ENCODE results near the gene PDE8B. TPM values are rescaled to one million over a fixed set of nuclear protein-coding genes. Genes with fewer than 3 reads are reported as not detected.

PDE8B gene
- total RNA-seq, 2 experiments from 2014 or later = 0.68 TPM; not detected in 1

DNA sequence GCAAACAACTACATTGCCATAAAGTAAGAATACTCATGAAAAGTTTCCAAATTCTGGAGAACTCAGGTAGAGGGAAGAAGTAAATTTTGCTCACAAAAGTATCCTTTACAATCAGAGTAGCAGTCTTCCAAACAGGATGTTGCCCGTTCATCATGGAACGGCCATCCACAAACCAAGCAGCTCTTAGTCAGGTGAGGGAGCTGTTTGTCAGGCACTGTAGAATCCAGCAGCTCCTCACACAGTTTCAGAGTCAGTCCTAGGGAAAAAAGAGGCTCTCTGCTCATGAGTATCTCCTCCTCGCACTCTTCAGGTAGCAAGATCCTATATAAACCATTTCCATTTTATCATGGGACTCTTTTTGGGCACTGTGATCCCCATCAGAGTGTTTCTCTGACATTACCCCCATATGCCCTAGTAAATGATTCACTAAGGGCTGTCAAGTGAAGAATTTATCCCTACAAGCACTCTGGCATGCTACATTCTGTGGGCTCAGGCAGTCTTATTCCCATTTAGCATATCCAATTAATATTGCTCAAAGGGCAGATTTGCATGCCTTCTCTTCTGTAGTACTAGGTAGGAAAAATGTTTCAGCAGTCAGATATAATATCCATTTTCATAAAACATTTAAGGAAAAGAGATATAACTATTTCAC lies 183.7 kb downstream of the PDE8B start:
- CTCF ChIA-PET = no interaction called here
- ATAC-seq (no peak), DNase-seq (no peak)
- Mint-ChIP-seq H3K27me3 (peaks cover 4% of the 10 kb centered on the region), H3K4me1 (peaks cover 9% of the 10 kb centered on the region), H3K27ac (no peak overlapping the region), H3K4me3 (no peak overlapping the region), H3K36me3 (no peaks in the 10 kb centered on the region), H3K9me3 (ENCODE audit: low read depth) (no peaks in the 10 kb centered on the region)

DNA sequence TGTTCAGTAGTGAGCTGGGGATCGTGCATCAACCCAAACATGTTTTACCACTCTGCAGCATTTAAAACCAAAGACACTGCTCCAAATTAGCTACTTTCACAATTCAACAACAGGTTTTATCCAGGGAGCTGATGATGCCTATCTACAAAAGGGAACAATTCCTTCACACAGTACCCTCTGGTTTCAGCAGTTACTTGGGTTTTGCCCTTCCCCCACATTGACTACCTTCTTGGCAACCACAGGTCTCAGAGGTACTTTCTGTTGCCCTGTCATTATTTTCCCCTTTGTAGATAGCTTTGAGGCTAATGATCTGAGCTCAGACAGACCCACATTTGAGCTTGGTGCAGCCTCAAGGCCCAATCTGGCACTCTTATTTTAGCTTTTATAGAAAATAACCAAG lies 185.5 kb downstream of the PDE8B start:
- Mint-ChIP-seq H3K27ac (no peak overlapping the region), H3K36me3 (no peaks in the 10 kb centered on the region), H3K9me3 (ENCODE audit: low read depth) (no peaks in the 10 kb centered on the region), H3K4me1 (peaks cover 9% of the 10 kb centered on the region), H3K4me3 (no peak overlapping the region), H3K27me3 (peaks cover under 1% of the 10 kb centered on the region)
- no peak for DNase-seq
- ATAC-seq = no peak
- CTCF ChIA-PET = interaction anchor here (1.0 to 1.1 kb wide), 2 partner anchors 9 to 41 kb away, joined by 3 read pairs; no protein-coding TSS in a partner anchor

DNA sequence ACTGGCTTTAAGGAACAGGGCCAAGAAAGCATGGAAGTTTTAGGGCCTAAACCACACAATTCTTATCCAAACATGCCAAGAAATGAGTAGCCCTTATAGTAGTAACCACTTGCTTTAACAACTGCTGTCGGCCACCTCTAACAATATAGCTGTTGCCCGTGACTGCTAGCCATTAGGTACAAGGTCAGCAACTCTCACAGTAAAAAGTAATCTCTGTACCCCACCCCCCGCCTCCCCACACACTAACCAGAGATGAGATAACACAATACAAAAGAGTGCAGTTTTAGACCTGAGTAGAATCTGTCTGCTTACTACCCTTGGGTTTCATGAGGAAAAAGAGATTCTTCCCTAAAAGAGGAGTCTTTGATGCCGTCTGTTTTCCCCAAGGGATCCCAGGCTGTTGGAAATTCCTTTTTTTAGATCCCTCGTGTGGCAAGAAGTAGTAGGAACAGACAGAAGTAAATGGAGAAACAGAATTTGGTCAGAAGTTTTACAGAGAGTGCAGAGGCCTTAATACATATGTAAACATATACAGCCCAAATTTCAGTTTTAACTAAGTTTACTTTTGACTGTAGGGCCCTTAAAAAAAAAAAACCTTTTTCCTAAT lies 187.3 kb downstream of the PDE8B start:
- CTCF ChIA-PET = no interaction called here
- peaks cover 7% of the 10 kb centered on the region for H3K27me3 Mint-ChIP-seq
- no peaks in the 10 kb centered on the region for H3K9me3 Mint-ChIP-seq (ENCODE audit: low read depth)
- DNase-seq (no peak), ATAC-seq (no peak)
- H3K27ac Mint-ChIP-seq = no peak overlapping the region
- no peak overlapping the region for H3K4me3 Mint-ChIP-seq
- no peaks in the 10 kb centered on the region for H3K36me3 Mint-ChIP-seq
- peaks cover 9% of the 10 kb centered on the region for H3K4me1 Mint-ChIP-seq

DNA sequence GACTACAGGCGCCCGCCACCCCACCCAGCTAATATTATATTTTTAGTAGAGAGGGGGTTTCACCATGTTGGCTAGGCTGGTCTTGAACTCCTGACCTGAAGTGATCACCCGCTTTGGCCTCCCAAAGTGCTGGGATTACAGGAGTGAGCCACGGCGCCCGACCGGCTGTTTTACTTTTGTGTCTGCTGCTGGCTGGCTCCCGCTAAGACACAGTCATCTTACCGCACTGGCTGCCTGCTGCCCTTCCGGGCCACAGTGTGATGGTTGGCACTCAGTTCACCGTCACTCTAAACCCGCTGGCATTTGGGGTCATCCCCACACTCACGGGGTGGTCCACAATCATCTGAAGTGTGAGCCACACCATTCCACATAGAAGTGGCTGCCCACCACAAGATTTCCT lies 188.0 kb downstream of the PDE8B start:
- no peaks in the 10 kb centered on the region for H3K36me3 Mint-ChIP-seq
- H3K9me3 Mint-ChIP-seq (ENCODE audit: low read depth) = no peaks in the 10 kb centered on the region
- ATAC-seq = no peak
- peaks cover 9% of the 10 kb centered on the region for H3K4me1 Mint-ChIP-seq
- CTCF ChIA-PET = no interaction called here
- no peak for DNase-seq
- H3K4me3 Mint-ChIP-seq = no peak overlapping the region
- H3K27me3 Mint-ChIP-seq = peaks cover 7% of the 10 kb centered on the region
- H3K27ac Mint-ChIP-seq = no peak overlapping the region

DNA sequence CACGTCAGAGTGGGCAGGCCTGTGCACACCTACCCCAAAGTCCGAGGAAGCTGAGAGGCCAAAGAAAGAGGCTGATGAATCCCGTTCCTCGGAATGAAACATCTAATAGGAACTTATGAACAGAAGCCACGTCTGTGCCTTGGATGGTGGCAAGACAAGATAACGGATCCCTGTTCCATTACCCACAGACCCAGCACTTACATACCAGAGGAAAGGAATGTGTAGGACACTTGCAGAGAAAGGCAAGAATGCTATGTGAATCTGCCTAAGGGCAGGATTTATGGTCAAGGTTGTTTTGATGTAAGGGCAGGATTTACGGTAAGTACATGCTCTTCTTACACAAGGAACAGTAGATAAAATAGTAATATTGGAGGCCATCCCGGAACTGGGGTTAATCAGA lies 188.4 kb downstream of the PDE8B start:
- Mint-ChIP-seq H3K4me1 (peaks cover 9% of the 10 kb centered on the region), H3K27ac (no peak overlapping the region), H3K9me3 (ENCODE audit: low read depth) (no peaks in the 10 kb centered on the region), H3K4me3 (no peak overlapping the region), H3K27me3 (peaks cover 7% of the 10 kb centered on the region), H3K36me3 (no peaks in the 10 kb centered on the region)
- ATAC-seq (no peak), DNase-seq (no peak)
- CTCF ChIA-PET = no interaction called here

DNA sequence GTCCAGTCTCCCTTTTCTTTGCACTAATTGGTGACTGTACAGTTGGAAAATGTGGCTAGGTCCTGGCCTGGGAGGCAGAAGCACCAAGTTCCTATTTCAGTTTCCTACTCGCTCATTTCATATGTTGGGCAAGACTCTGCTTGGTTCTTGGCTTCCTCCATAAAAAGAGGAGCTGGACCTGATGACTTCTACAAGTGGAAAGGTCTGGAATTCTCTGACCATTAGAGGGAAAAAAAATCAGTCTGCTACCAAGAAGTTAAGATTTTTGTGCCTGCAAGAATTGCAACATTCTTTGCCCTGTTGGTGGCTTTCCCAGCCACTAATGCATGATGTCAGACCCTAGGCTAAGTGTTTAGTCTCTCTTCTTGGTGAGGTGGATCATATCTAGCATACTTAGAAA lies 190.2 kb downstream of the PDE8B start:
- Mint-ChIP-seq H3K9me3 (ENCODE audit: low read depth) (no peaks in the 10 kb centered on the region), H3K27ac (no peak overlapping the region), H3K27me3 (peaks cover 7% of the 10 kb centered on the region), H3K4me1 (peaks cover 9% of the 10 kb centered on the region), H3K36me3 (no peaks in the 10 kb centered on the region), H3K4me3 (no peak overlapping the region)
- no peak for ATAC-seq
- DNase-seq = no peak
- CTCF ChIA-PET = no interaction called here

DNA sequence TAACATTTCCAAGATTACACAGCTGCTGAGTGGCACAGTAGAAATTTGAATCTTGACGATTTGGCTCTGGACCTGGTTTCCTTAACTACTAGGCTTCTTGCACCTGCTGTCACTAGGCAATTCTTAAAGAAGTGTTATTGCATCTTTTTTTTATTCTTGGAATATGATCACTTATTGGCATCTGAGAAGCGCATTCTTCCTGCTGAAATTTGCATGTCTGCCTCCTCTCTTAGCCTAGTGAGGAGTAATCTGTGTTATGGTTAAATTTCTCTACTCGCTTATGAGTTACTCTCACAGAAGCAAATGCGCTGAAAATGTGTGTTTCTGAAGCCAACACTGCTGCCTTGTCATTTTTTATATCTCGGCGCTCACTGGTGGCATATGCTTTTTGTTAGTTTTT lies 192.3 kb downstream of the PDE8B start:
- Mint-ChIP-seq H3K27me3 (peaks cover 11% of the 10 kb centered on the region), H3K9me3 (ENCODE audit: low read depth) (no peaks in the 10 kb centered on the region), H3K36me3 (no peaks in the 10 kb centered on the region), H3K4me3 (no peak overlapping the region), H3K4me1 (no peaks in the 10 kb centered on the region), H3K27ac (no peak overlapping the region)
- ATAC-seq (no peak), DNase-seq (no peak)
- CTCF ChIA-PET = no interaction called here

DNA sequence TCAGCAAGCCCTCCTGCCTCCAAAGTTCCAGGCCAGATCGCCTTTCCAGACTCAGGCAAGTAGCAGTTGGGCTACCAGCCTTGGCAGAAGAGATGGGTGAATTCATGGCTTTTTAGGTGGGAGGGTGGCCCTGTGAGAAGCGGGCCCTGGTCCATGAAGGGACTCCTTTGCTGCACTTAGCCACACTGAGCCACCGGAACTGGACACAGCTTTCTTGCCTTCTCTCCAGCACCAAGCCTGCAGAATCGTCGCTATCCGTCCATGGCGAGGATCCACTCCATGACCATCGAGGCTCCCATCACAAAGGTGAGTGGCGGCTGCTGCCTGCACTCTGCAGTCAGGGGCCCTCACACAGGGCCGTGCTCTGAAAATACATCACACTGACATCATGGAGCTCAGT lies 196.7 kb downstream of the PDE8B start:
- DNase-seq = no peak
- Mint-ChIP-seq H3K4me1 (no peaks in the 10 kb centered on the region), H3K4me3 (no peak overlapping the region), H3K9me3 (ENCODE audit: low read depth) (no peaks in the 10 kb centered on the region), H3K27ac (no peak overlapping the region), H3K27me3 (peaks cover 7% of the 10 kb centered on the region), H3K36me3 (no peaks in the 10 kb centered on the region)
- ATAC-seq = no peak
- CTCF ChIA-PET = no interaction called here

DNA sequence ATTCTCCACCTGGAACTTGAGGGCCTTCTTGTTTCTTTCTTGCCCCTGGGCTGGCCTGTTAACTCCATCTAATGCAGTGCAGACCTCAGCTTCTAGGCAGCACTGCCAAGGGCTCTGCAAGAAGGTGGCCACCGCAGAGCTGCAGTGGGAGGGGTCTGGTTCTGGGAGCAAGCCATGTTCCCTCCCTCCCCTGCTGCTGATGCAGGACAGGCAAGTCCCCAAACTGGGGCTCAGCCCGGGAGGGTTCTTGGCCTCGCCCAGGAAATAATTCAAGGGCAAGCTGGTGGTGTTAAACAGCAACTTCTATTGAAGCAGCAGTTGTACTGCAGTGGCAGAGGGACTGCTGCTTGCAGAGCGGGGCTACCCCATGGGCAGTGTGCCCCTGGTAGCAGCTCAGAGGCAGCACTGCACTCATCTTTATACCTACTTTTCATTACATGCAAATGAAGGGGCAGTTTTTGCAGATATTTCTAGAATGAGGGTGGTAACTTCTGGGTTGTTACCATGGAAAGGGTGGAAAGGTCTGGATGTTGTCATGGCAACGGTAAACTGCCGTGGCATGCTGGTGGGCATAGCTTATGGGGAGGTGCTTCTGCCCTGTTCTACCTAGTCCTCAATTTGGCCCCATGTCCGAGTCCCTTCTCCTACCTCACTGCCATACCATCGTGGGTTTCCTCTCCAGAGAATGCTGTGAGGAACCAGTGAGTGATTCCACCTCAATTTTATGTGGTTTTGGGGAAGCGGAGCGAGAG lies 199.6 kb downstream of the PDE8B start:
- no peak overlapping the region for H3K27ac Mint-ChIP-seq
- no peaks in the 10 kb centered on the region for H3K9me3 Mint-ChIP-seq (ENCODE audit: low read depth)
- no peak overlapping the region for H3K4me3 Mint-ChIP-seq
- ATAC-seq (no peak), DNase-seq (no peak)
- CTCF ChIA-PET = interaction anchor here (1.1 to 1.3 kb wide), 2 partner anchors 11 to 17 kb away, joined by 4 read pairs; no protein-coding TSS in a partner anchor
- no peaks in the 10 kb centered on the region for H3K4me1 Mint-ChIP-seq
- peaks cover 15% of the 10 kb centered on the region for H3K27me3 Mint-ChIP-seq
- no peaks in the 10 kb centered on the region for H3K36me3 Mint-ChIP-seq

DNA sequence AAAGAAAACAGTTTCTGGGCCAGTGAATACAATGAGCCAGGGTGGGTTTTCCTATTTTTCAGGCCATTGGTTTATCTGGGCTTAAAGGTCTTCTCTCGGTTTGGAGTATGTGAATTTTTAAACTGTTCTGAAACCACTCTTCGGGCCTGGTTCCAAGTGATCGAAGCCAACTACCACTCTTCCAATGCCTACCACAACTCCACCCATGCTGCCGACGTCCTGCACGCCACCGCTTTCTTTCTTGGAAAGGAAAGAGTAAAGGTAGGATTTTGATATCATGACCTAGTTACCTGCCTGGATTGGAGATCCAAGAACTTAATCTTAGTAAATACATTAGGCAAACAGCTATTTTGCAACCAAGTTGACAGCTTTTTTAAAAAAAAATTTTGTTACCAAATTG lies 202.6 kb downstream of the PDE8B start:
- Mint-ChIP-seq H3K9me3 (ENCODE audit: low read depth) (no peaks in the 10 kb centered on the region), H3K27me3 (peaks cover 13% of the 10 kb centered on the region), H3K36me3 (no peaks in the 10 kb centered on the region), H3K27ac (no peak overlapping the region), H3K4me1 (no peaks in the 10 kb centered on the region), H3K4me3 (no peak overlapping the region)
- DNase-seq (no peak), ATAC-seq (no peak)
- CTCF ChIA-PET = no interaction called here

DNA sequence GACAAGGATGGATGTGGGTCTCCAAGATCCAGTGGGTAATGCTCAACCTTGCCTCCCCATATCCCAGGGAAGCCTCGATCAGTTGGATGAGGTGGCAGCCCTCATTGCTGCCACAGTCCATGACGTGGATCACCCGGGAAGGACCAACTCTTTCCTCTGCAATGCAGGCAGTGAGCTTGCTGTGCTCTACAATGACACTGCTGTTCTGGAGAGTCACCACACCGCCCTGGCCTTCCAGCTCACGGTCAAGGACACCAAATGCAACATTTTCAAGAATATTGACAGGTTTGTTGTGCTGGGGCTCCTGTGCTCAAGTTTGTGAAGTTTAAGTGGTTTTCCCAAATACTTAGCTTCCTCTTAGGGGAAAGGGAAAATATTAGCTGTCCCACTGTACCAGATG lies 207.7 kb downstream of the PDE8B start:
- H3K9me3 Mint-ChIP-seq (ENCODE audit: low read depth) = no peaks in the 10 kb centered on the region
- H3K27me3 Mint-ChIP-seq = peaks cover 8% of the 10 kb centered on the region
- ATAC-seq = no peak
- CTCF ChIA-PET = interaction anchor here (1.1 kb wide), 1 partner anchor 74 kb away, joined by 3 read pairs; no protein-coding TSS in a partner anchor
- no peak for DNase-seq
- no peaks in the 10 kb centered on the region for H3K4me1 Mint-ChIP-seq
- H3K36me3 Mint-ChIP-seq = peaks cover 1% of the 10 kb centered on the region
- no peak overlapping the region for H3K4me3 Mint-ChIP-seq
- no peak overlapping the region for H3K27ac Mint-ChIP-seq

DNA sequence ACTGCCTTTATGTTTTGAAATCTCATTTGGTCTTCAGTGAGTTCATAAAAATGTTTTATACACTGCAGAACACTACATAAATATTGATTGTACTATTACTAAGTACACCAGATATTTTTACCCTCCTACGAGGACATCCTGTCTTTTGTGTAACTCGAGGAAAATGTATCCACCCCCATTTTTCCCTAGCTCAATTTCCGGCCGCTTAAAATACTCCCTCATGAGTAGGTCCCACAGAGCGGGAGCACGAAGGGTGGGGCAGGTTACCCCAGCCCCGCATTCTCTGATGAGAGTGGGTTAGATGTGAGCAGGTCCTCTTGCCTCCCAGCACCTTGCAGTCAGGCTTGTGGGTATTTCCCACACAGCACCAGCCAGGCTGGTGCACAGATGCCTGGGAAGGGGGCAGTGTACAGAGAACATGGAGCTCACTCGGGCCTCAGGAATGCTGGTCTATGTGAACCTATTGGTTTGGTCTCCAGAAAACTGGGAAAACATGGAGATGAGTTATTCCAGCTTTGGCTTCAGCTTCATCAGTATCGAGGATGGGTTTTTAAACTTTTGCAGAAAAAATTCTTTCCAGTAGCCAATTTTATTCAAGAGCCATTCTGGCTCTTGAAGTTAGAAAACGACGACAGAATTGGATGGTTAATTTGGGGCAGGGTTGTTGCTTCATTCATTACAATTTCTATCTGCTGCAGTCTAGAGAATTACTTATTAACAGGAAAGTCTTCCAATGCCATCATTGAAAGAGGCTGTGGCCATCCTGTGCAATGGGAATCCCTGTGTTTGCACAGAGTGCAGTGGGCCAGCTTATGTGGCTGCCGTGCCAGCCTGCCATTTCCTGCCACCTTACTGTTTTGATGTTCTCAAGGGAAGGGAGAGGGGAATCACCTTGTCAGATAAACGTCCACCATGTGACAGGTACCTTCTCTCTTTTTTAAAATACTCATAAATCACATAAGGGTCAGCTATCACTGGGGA lies 208.4 kb downstream of the PDE8B start:
- no peaks in the 10 kb centered on the region for H3K4me1 Mint-ChIP-seq
- no peak for ATAC-seq
- CTCF ChIA-PET = interaction anchor here (1.1 kb wide), 1 partner anchor 17 kb away, joined by 4 read pairs; no protein-coding TSS in a partner anchor

More for the DNA sequence above, 208.4 kb downstream of the PDE8B start:
- Mint-ChIP-seq H3K9me3 (ENCODE audit: low read depth) (no peaks in the 10 kb centered on the region), H3K27ac (no peak overlapping the region), H3K36me3 (peaks cover 5% of the 10 kb centered on the region), H3K27me3 (peaks cover 6% of the 10 kb centered on the region), H3K4me3 (no peak overlapping the region)
- no peak for DNase-seq

All from activated CD8-positive, alpha-beta memory T cell treated with anti-CD3 and anti-CD28 coated beads, Interleukin-2, amount 10 ng/mL, durations not matched to agents 7 days and 5 days (primary cell).